GM19193 (cell line): ENCODE data around the gene CHPT1.

Experiments used
- POLR2A ChIP-seq: IDR thresholded peaks from 4 replicates; pipeline ENCODE4 v1.6.1; 2011; ENCODE audit not compliant: insufficient read depth, insufficient read length; ENCODE audit errors: extremely low read depth

CHPT1 gene

DNA sequence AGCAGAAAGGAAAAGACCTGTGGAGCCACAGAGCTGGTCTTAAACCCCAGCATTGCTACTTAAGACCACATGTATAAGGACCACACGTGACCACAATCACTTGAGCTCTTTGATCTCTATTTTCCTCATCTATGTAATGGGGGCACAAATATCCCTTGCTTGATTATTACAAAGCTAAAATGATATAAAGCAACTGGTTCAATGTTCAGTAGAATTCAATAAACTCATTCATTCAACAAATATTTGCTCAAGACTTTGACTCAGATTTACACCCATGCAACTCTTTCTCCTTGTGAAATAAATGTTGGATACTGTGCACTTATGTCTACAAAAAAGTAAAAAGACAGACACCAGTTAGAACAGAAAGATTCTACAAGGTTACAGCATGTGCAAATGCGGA, 21.9 kb upstream of the CHPT1 start:
- TF ChIP-seq POLR2A: no peak

DNA sequence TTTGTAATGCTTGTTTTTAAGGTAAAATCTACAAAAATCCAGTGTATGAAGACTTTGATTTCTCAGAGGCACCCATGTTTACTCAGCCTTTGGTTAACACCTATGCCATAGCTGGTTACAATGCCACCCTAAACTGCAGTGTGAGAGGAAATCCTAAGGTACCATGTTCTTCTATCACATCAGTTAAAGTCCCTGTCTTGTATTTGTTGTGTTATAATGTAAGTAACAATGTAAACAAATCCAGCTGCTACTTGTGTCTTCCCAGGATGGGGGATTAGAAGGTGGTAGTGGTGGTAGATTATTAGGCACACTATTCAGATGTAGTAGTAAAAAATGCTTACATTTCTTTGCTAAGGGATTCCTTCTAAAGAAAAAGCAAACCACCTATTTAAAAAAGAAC, 19.4 kb upstream of the CHPT1 start:
- TF ChIP-seq POLR2A: no peak

DNA sequence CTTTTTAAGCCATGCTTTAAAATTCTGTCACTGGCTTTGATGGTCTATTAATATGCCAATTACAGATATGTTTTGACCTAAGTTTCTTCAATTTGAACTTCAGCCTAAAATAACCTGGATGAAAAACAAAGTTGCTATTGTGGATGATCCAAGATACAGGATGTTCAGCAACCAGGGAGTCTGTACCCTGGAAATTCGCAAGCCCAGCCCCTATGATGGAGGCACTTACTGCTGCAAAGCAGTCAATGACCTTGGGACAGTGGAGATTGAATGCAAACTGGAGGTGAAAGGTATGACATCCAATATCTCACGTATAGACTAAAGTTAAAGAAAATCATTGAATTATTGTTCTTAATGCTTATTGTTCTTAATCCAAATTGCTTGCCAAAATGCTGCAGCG, 17.2 kb upstream of the CHPT1 start:
- TF ChIP-seq POLR2A: no peak

DNA sequence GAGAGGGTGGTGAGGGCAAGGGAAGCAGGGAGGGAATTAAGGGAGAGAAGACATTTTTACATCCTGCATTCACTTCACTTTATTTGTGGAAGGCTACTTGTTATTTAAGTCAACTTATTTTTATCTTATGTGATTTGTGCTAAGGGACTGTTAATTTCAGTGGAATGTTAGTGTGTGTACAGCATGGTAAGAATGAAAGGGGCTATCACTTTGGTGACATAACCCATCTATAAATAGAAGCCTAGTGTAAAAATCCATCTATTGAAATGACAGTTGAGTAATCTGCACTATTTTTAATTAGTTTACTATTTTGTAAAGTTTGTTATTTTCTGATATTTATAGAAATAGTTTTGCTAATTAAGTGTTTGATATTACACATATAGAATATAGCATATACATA, 16.8 kb upstream of the CHPT1 start:
- no peak for TF ChIP-seq POLR2A

DNA sequence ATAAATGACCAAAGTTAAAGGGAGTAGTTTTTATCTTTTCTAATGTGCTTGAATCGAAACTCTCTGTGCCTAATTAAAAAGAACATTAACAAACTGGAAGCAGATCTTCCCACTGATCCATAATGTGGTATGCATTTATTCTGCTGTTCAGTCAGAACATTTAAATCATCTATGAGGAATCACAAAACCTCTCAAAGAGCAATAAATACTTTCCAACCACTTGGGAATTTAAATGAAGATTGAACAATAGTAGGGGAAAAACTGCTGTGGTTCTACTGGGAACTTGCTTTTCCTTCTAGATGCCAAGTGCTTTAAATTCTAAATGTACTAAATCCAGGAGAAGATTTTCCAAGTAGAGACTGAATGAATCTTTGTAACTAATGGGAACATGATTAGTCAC, 12.3 kb upstream of the CHPT1 start:
- TF ChIP-seq POLR2A: no peak

DNA sequence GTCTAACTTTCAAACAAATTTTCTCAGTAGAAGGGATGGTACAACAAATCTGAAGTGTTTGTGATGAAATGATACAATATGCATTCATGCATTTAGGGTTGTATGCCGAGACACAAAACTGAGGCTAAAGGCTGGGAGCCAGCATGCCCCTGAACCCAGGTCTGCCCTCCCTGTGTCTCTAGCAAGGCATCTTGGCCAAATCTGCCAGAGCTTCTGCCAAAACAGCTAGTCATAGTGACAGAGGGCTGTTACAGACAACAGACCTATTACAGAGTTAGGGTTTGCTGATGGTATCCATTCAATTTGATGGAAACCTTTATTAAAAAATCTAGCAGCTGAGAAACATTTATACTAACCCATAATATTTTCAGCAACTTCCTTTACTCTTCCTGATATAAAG, 11.3 kb upstream of the CHPT1 start:
- no peak for TF ChIP-seq POLR2A

DNA sequence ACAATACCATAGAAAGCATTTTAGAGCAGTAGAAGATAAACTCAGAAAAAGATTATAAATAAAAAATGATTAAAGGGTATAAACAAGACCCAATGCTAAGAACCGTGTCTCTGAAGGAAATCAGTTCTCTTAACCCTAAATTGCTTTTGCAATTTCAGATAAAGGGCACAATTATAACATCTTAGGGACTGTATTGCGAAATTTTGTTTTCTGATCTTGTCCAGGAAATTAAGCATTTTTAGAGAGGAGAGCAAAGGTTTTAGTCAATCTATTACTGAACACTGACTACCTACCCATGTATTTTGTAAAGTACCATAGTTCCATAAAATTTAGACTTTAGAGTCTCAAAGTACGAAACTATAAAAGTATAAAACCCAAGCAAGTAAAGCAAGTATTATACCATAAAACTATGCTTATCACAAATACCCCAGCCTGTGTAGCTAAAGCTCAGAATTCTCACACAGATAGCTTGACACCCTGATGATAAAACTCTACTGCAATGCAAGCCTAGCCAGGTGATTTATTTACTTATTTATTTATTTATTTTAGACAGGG, 6.8 kb upstream of the CHPT1 start:
- TF ChIP-seq POLR2A: no peak

DNA sequence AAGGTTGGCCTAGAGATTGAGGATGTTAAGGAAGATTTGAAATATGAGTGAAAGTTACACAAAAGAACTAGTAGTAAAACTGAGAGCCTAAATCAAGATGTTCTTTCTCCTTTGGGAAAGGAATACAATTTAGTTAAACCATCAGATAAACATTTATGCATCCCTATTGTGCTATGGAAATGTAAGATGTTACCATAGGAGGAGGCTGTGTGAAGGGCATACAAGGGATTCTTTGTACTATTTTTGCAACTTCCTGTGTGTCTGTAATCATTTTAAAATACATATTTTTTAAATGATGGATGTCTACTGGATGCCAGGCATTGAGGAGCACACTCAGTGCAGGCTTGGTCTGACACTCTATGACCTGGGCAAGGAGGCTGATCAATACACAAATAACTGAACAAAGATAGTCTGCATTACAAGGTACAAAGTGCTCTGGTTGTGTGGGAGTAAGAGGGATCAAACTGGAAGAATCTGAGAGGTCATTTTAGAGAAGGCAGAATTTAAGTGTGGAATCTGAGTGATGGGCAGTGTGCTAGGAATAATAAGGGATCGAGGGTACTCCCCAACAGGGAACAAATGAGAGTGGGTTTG, 5.8 kb upstream of the CHPT1 start:
- no peak for TF ChIP-seq POLR2A

DNA sequence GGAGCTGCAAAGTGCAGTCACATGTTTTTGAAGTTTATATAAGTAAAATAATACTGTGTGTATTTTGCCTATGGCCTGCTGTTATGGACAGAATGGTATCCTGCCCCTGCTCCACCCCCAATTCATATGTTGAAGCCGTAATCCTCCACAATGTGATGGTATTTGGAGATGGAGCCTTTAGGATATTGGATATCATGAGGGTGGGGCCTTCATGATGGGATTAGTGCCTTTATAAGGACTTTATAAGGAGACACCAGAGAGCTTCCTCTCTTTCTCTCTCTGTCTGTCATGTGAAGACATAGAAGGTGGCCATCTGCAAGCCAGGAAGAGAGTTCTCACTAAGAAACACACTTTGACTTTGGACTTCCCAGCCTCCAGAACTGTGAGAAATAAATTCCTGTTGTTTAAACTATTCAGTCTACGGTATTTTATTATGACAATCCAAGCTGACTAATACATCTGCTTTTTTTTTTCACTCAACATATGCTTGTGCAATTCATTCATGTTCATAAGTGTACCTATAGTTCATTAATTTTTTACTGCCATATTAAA, 3.1 kb upstream of the CHPT1 start:
- no peak for TF ChIP-seq POLR2A

DNA sequence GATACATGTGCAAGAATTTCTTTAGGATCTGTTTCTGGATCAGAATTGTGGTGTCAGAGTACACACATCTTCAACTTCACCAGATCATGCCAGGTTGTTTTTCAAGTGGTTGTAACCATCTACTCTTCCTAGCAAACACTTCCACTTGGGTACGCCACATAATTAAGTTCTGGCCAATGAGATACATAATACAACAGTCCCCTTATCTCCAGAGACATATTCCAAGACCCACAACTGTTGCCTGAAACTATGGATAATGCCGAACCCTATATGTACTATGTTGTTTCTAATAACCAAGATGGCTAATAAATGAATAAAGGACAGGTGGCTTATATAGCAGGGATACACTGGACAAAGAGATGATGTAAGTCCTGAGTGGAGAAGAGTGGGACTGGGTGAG, 2.5 kb upstream of the CHPT1 start:
- TF ChIP-seq POLR2A: no peak

DNA sequence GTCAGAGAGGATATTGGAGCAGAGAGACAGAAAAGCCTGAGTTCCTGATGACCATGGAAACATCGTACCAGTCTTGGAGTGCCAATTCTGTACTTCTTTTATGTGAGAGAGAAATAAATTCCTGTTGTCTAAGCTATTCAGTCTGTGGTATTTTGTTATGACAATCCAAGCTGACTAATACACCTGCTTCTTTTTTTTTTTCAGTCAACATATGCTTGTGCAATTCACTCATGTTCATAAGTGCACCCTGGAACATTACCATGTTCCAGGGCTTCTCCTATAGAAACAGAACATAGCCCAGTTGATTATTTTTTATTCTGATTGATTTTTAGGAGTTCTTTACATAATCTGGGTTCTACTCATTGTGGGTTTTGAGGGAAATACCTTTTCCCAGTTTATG, 1.7 kb upstream of the CHPT1 start:
- no peak for TF ChIP-seq POLR2A

DNA sequence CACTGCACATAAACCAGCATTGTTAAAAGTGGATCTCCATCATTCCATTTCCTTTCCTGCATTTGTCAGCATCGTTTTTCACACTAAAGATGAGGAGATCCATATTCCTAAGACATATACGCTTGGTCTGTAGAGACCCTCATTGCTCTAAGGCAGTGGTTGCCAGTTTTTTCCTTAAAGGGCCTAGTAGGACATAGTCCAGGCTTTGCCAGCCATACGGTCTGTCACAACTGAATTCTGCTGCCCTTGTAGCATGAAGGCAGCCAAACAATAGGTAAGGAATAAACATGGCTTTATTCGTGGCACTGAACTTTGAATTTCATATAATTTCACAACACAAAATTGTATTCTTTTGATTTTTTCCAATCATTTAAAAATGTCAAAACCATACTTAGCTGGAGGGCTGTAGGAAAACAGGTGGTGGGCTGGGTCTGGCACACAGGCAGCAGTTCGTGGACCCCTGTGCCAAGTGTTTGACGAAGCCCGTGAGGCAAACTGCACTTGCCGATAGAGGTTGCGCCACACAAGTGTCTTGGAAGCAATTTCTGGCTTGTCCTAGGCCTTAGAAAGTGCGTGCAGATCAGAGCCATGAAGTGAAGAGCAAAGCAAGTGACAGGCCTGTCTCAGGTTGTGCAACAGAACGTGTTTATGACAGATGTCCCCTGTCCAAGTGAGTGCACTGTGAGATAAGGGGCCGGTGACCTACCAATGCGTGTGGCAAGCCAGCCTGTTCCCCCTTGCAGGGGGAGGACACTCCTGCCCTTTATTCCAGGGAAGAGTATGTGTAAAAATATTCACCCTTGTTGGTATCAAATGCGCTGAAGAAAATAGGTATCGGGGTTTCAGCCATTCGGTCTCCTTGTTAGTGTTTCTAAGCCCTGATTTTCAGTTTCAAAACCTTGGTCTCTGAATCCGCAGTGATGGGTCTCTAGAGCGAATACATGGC, 916 bp upstream of the CHPT1 start:
- TF ChIP-seq POLR2A: no peak

DNA sequence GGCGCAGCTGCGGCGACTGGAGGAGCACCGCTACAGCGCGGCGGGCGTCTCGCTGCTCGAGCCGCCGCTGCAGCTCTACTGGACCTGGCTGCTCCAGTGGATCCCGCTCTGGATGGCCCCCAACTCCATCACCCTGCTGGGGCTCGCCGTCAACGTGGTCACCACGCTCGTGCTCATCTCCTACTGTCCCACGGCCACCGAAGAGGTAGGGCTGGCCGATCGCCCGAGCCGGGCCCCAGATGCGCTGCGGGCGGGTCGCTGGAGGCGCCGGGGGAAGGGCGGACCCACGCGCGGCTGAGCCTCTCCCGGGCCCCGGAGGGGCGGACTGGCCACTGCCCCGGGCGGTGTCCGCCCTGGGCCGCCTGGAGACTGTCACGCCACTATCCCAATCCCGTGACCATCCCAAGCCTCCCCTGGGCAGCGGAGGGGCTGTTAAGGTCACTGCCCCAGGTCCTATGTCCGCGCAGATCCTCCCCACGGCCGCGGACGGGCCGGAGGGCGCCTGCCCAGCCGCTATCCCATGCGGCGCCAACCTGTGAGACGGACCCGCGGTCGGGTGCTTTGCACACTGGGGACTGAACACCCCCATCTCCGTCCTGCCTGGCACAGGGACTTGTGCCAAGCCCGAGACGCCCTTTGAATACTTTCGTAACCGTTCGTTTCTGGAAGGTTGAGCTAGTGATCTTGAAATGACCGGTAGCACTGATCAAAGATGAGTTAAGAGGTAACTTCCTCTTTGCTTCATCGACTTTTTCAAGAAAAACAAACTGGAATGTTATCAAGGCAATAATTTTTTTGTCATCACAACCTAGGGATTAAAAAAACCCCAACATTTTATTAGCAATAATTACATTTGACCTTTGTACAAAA, 725 bp downstream of the CHPT1 start:
- TF ChIP-seq POLR2A: no peak

DNA sequence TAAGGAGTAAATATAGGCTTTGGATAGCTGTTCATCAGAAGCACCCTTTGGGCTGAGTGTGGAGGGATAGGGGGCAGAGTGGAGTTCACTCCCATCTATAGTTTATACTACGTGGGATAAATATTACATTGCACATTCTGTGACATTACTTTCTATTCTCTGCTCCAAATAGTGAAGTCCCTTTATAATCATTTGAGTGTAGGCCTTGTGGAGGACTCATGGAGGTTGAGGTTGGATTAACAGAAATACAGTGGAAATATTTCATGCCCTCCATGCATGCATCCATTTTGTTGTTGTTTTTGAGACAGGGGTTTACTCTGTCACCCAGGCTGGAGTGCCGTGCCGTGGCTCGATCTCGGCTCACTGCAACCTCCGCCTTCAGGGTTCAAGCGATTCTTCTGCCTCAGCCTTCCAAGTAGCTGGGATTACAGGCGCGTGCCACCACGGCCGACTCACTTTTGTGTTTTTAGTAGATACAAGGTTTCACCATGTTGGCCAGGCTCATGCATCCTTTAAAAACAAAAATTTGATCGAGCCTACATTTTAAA, 1.4 kb downstream of the CHPT1 start:
- TF ChIP-seq POLR2A: no peak
